ENCODE results near the gene CDK14.

Gene CDK14

DNA sequence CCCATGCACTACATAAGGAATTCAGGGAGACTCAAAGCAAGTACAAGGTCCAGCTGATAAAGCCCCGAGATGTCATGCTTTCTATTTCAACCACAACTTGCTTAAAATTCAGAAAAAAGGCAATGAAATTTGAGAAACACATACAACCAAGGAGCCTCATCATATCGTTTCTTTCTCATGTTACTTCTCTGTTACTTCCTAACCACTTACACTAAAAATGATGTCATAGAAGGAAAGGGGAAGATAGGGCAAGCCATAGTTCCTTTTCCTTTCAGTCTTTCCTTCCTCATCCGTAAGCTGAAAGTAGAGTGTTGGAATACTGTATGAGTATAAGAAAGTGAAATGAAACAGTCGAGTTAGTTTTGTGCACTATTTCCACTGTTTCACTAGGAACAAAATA is 27.9 kb upstream of the CDK14 start:
- Histone ChIP-seq H3K4me3 (ENCODE audit: low read depth, low read length, poor library complexity, severe bottlenecking) (no peak overlapping the region), H3K27me3 (ENCODE audit: insufficient read depth, low read length) (no peaks in the 10 kb centered on the region; the same call in 1 of the 2 replicates), H3K9me3 (ENCODE audit: low read length) (no peaks in the 10 kb centered on the region), H3K4me1 (ENCODE audit: insufficient read depth, low read length, severe bottlenecking) (peaks cover 7% of the 10 kb centered on the region), H3K79me2 (ENCODE audit: insufficient read depth, low read length) (no peaks in the 10 kb centered on the region), H3K4me2 (ENCODE audit: low read length) (no peak overlapping the region), H3K9ac (ENCODE audit: low read length) (no peak overlapping the region), H3F3A (ENCODE audit: insufficient read depth, low read length) (no peaks in the 10 kb centered on the region), H3K9me2 (ENCODE audit: low read depth, low read length) (no peaks in the 10 kb centered on the region), H2AFZ (ENCODE audit: low read length) (no peak overlapping the region), H4K20me1 (ENCODE audit: insufficient read depth, low read length) (no peaks in the 10 kb centered on the region), H3K36me3 (ENCODE audit: insufficient read depth, low read length) (no peaks in the 10 kb centered on the region), H3K27ac (ENCODE audit: low read depth, low read length, poor library complexity, severe bottlenecking) (no peak overlapping the region)
- TF ChIP-seq, protein P1, sequence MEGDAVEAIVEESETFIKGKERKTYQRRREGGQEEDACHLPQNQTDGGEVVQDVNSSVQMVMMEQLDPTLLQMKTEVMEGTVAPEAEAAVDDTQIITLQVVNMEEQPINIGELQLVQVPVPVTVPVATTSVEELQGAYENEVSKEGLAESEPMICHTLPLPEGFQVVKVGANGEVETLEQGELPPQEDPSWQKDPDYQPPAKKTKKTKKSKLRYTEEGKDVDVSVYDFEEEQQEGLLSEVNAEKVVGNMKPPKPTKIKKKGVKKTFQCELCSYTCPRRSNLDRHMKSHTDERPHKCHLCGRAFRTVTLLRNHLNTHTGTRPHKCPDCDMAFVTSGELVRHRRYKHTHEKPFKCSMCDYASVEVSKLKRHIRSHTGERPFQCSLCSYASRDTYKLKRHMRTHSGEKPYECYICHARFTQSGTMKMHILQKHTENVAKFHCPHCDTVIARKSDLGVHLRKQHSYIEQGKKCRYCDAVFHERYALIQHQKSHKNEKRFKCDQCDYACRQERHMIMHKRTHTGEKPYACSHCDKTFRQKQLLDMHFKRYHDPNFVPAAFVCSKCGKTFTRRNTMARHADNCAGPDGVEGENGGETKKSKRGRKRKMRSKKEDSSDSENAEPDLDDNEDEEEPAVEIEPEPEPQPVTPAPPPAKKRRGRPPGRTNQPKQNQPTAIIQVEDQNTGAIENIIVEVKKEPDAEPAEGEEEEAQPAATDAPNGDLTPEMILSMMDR (IDR thresholded peaks at IDR 0.05; ENCODE audit: low read length) = no peak
- TF ChIP-seq EZH2 (IDR thresholded peaks at IDR 0.05; ENCODE audit: borderline replicate concordance, low read length) = no peak

DNA sequence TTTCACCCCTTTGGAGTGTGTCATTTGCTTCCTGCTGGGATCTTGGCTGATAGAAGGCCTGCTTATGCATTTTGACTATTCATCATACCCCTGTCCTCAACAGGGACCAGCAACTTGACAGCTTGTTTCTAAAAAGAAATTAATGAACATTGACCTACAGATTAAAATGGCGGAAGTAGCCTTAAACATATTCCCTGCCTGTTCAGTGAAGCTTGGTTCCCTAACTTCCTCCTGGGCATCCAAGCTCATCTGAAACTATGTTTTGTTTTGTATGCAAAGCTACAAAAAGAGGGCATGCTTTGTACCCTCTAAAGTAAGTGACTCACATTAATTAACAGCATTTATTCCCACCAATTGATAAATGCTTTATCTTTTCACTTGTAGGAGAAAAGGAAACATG is 26.8 kb upstream of the CDK14 start:
- no peak overlapping the region for H3K4me3 ChIP-seq (ENCODE audit: low read depth, low read length, poor library complexity, severe bottlenecking)
- peaks cover 7% of the 10 kb centered on the region for H3K4me1 ChIP-seq (ENCODE audit: insufficient read depth, low read length, severe bottlenecking)
- no peaks in the 10 kb centered on the region for H3K36me3 ChIP-seq (ENCODE audit: insufficient read depth, low read length)
- no peaks in the 10 kb centered on the region for H3K79me2 ChIP-seq (ENCODE audit: insufficient read depth, low read length)
- H3K27me3 ChIP-seq (ENCODE audit: insufficient read depth, low read length) = no peaks in the 10 kb centered on the region; the same call in 1 of the 2 replicates
- no peak overlapping the region for H3K27ac ChIP-seq (ENCODE audit: low read depth, low read length, poor library complexity, severe bottlenecking)
- no peak overlapping the region for H3K9ac ChIP-seq (ENCODE audit: low read length)
- no peaks in the 10 kb centered on the region for H3F3A ChIP-seq (ENCODE audit: insufficient read depth, low read length)
- H3K4me2 ChIP-seq (ENCODE audit: low read length) = no peak overlapping the region
- TF ChIP-seq, protein P1 (IDR thresholded peaks at IDR 0.05; ENCODE audit: low read length) = no peak
- TF ChIP-seq EZH2 (IDR thresholded peaks at IDR 0.05; ENCODE audit: borderline replicate concordance, low read length) = no peak
- H3K9me3 ChIP-seq (ENCODE audit: low read length) = no peaks in the 10 kb centered on the region
- no peaks in the 10 kb centered on the region for H4K20me1 ChIP-seq (ENCODE audit: insufficient read depth, low read length)
- H3K9me2 ChIP-seq (ENCODE audit: low read depth, low read length) = no peaks in the 10 kb centered on the region
- H2AFZ ChIP-seq (ENCODE audit: low read length) = no peak overlapping the region

DNA sequence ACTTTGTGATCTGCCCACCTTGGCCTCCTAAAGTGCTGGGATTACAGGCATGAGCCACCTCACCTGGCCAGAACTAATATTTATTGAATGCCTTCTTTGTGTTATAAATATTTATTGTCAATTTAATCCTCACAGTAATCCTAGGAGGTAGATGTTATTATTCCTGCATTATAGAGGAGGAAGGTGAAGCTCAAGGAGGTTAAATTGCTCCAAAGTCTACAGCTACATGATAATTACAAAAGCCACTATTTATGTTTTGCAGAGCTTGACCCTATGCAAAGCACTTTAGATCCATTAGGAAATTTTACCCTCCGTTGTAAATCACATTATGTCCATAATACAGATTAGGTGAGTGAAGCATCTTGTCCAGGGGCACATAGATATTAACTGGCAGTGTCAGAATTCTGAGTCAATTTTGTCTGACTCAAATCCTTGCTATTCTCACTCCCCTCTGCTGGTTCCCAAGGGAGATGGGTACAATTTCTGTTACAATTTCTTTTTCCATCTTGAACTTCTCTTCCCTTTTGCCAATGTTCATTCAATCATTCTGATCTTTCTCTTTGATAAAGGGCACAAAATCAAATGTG is 25.7 kb upstream of the CDK14 start:
- no peak overlapping the region for H3K27ac ChIP-seq (ENCODE audit: low read depth, low read length, poor library complexity, severe bottlenecking)
- H3K79me2 ChIP-seq (ENCODE audit: insufficient read depth, low read length) = no peaks in the 10 kb centered on the region
- H3F3A ChIP-seq (ENCODE audit: insufficient read depth, low read length) = no peaks in the 10 kb centered on the region
- TF ChIP-seq, protein P1 (IDR thresholded peaks at IDR 0.05; ENCODE audit: low read length) = no peak
- TF ChIP-seq EZH2 (IDR thresholded peaks at IDR 0.05; ENCODE audit: borderline replicate concordance, low read length) = no peak
- H4K20me1 ChIP-seq (ENCODE audit: insufficient read depth, low read length) = no peaks in the 10 kb centered on the region
- no peaks in the 10 kb centered on the region for H3K9me2 ChIP-seq (ENCODE audit: low read depth, low read length)
- H3K4me1 ChIP-seq (ENCODE audit: insufficient read depth, low read length, severe bottlenecking) = peaks cover 7% of the 10 kb centered on the region
- H3K4me3 ChIP-seq (ENCODE audit: low read depth, low read length, poor library complexity, severe bottlenecking) = no peak overlapping the region
- H3K4me2 ChIP-seq (ENCODE audit: low read length) = no peak overlapping the region
- no peak overlapping the region for H3K9ac ChIP-seq (ENCODE audit: low read length)
- no peaks in the 10 kb centered on the region; the same call in 1 of the 2 replicates for H3K27me3 ChIP-seq (ENCODE audit: insufficient read depth, low read length)
- H2AFZ ChIP-seq (ENCODE audit: low read length) = no peak overlapping the region
- no peaks in the 10 kb centered on the region for H3K36me3 ChIP-seq (ENCODE audit: insufficient read depth, low read length)
- H3K9me3 ChIP-seq (ENCODE audit: low read length) = no peaks in the 10 kb centered on the region
